ENCODE measurements around the gene PTPRG.

Gene PTPRG

GRCh38 chr3:61561374-61562041, at the start of gene PTPRG:
PTPRG (plus strand) TSS chr3:61561571; CDS start chr3:61562288, 717 bp downstream.
- Histone ChIP-seq H3K79me2 (ENCODE audit: control insufficient read depth, low read length) (no peaks in the 10 kb centered on the region), H3K27ac (ENCODE audit: low read depth, low read length) (no peak within 1 kb of the TSS), H4K20me1 (ENCODE audit: control insufficient read depth, insufficient read depth, low read depth, low read length) (no peaks in the 10 kb centered on the region), H3K36me3 (ENCODE audit: control insufficient read depth, low read length) (no peaks in the 10 kb centered on the region), H3K27me3 (ENCODE audit: control insufficient read depth, low read length) (no peaks in the 10 kb centered on the region), H3K4me3 (ENCODE audit: low read length) (no peak within 1 kb of the TSS), H3F3A (ENCODE audit: control insufficient read depth, insufficient read depth) (no peaks in the 10 kb centered on the region), H3K4me2 (ENCODE audit: low read length) (no peak within 1 kb of the TSS), H3K9me3 (ENCODE audit: control insufficient read depth, insufficient read depth, low read length) (no peaks in the 10 kb centered on the region; the same call in none of the 2 replicates), H3K4me1 (ENCODE audit: control insufficient read depth, low read length) (no peaks in the 10 kb centered on the region), H3K9me2 (replicated peaks; ENCODE audit: control insufficient read depth, low read length) (no peaks in the 10 kb centered on the region)
- TF ChIP-seq EZH2phosphoT487 (IDR thresholded peaks at IDR 0.05; ENCODE audit: borderline replicate concordance, low read length) (no peak), CTCF (IDR thresholded peaks at IDR 0.05; ENCODE audit: low read depth, low read length, poor library complexity, severe bottlenecking) (no peak)

- no peaks in the 10 kb centered on the region for H3K4me1 ChIP-seq (ENCODE audit: control insufficient read depth, low read length)
These were observed 42.8 kb upstream of the PTPRG start for GRCh38 chr3:61518590-61518989.

GRCh38 chr3:61520966-61521628, 40.3 kb upstream of the PTPRG start:
- Histone ChIP-seq H3K4me1 (ENCODE audit: control insufficient read depth, low read length) (no peaks in the 10 kb centered on the region), H3F3A (ENCODE audit: control insufficient read depth, insufficient read depth) (no peaks in the 10 kb centered on the region), H3K4me3 (ENCODE audit: low read length) (no peak overlapping the region), H3K9me3 (ENCODE audit: control insufficient read depth, insufficient read depth, low read length) (no peaks in the 10 kb centered on the region), H3K27ac (ENCODE audit: low read depth, low read length) (no peak overlapping the region), H3K4me2 (ENCODE audit: low read length) (no peak overlapping the region), H3K9me2 (replicated peaks; ENCODE audit: control insufficient read depth, low read length) (no peaks in the 10 kb centered on the region), H4K20me1 (ENCODE audit: control insufficient read depth, insufficient read depth, low read depth, low read length) (no peaks in the 10 kb centered on the region), H3K36me3 (ENCODE audit: control insufficient read depth, low read length) (no peaks in the 10 kb centered on the region), H3K79me2 (ENCODE audit: control insufficient read depth, low read length) (no peaks in the 10 kb centered on the region), H3K27me3 (ENCODE audit: control insufficient read depth, low read length) (peaks cover 3% of the 10 kb centered on the region; the same call in 1 of the 2 replicates)
- TF ChIP-seq EZH2phosphoT487 (IDR thresholded peaks at IDR 0.05; ENCODE audit: borderline replicate concordance, low read length) (no peak), CTCF (IDR thresholded peaks at IDR 0.05; ENCODE audit: low read depth, low read length, poor library complexity, severe bottlenecking) (no peak)

More at GRCh38 chr3:61518590-61518989, 42.8 kb upstream of the PTPRG start:
- TF ChIP-seq CTCF (IDR thresholded peaks at IDR 0.05; ENCODE audit: low read depth, low read length, poor library complexity, severe bottlenecking) (no peak), EZH2phosphoT487 (IDR thresholded peaks at IDR 0.05; ENCODE audit: borderline replicate concordance, low read length) (no peak)
- H3K27ac ChIP-seq (ENCODE audit: low read depth, low read length) = no peak overlapping the region
- H4K20me1 ChIP-seq (ENCODE audit: control insufficient read depth, insufficient read depth, low read depth, low read length) = no peaks in the 10 kb centered on the region
- H3F3A ChIP-seq (ENCODE audit: control insufficient read depth, insufficient read depth) = no peaks in the 10 kb centered on the region
- no peaks in the 10 kb centered on the region for H3K79me2 ChIP-seq (ENCODE audit: control insufficient read depth, low read length)
- H3K36me3 ChIP-seq (ENCODE audit: control insufficient read depth, low read length) = no peaks in the 10 kb centered on the region
- H3K27me3 ChIP-seq (ENCODE audit: control insufficient read depth, low read length) = no peaks in the 10 kb centered on the region
- H3K9me3 ChIP-seq (ENCODE audit: control insufficient read depth, insufficient read depth, low read length) = no peaks in the 10 kb centered on the region
- no peak overlapping the region for H3K4me2 ChIP-seq (ENCODE audit: low read length)
- no peak overlapping the region for H3K4me3 ChIP-seq (ENCODE audit: low read length)
- no peaks in the 10 kb centered on the region for H3K9me2 ChIP-seq (replicated peaks; ENCODE audit: control insufficient read depth, low read length)

All from DOHH2 (cell line).